HepG2 (cell line): Measurements from ENCODE around the gene TBC1D25. TPM values are rescaled to one million over a fixed set of nuclear protein-coding genes. Genes with fewer than 3 reads are reported as not detected.

ENCODE experiments used
- ATAC-seq: fragments of 200-7000 bp; cut with Tn5 transposase; 3 replicates; pipeline ENCODE4 v1.9.1; 2020; ENCODE audit warnings: mild to moderate bottlenecking, moderate library complexity
- BruUV-seq: library from RNA; stranded (reverse); fragments of 400-500 nt; replicated peaks from 2 replicates; lab custom pipeline; 2021; lab: Mats Ljungman, UMichigan
- CTCF ChIA-PET: fragments of 300-600 bp; formaldehyde crosslinking; extraction: SDS; loops from one replicate; lab custom pipeline; 2021; ENCODE audit warnings: low total read pairs, inconsistent platforms, low intra/inter-chr PET ratio; lab: Yijun Ruan, JAX
- POLR2A ChIA-PET: fragments of 350-600 bp; sonication (Branson Sonifier 250); formaldehyde crosslinking; loops from one replicate; lab custom pipeline; 2020; ENCODE audit warnings: antibody characterized with exemption, inconsistent platforms; lab: Yijun Ruan, JAX
- DNase-seq: peaks from one replicate; pipeline ENCODE4 v3.0.0-alpha.2; 2015; ENCODE audit warnings: low spot score
- FAIRE-seq: peaks from 3 replicates; lab custom pipeline; 2011; peaks lifted over from hg19 to GRCh38; lab: Jason Lieb, UNC
- H2AFZ ChIP-seq: one replicate; pipeline ENCODE4 v1.6.1; 2011; ENCODE audit warnings: low read length, inconsistent platforms
- H3K27ac ChIP-seq: fragments of 300-600 bp; 3 replicates; pipeline ENCODE4 v1.8.0; 2011; ENCODE audit warnings: mixed run types, mild to moderate bottlenecking, mixed read lengths, low read length, inconsistent platforms; ENCODE audit not compliant: insufficient read depth; ENCODE audit errors: extremely low read length
- H3K27me3 ChIP-seq, 2 experiments: fragments of 200-600 bp in 1 of 2; 2 replicates in 1 of 2; 3 replicates in 1 of 2; pipeline versions ENCODE4 v1.6.0 to v1.8.0; 2011; ENCODE audit warnings: low read length in 2 of 2, mild to moderate bottlenecking in 2 of 2, moderate library complexity in 2 of 2, inconsistent platforms in 1 of 2; ENCODE audit not compliant: insufficient read depth in 2 of 2, control insufficient read depth in 1 of 2
- H3K36me3 ChIP-seq, 2 experiments: fragments of 200-600 bp in 1 of 2; replicated peaks in 1 of 2; 2 replicates in 1 of 2; 3 replicates in 1 of 2; pipeline versions ENCODE4 v1.5.1 to v1.8.0; 2011; ENCODE audit warnings: low read length in 2 of 2, inconsistent platforms in 1 of 2; ENCODE audit not compliant: insufficient read depth in 2 of 2, control insufficient read depth in 1 of 2
- H3K4me1 ChIP-seq: 2 replicates; pipeline ENCODE4 v1.5.1; 2012; ENCODE audit warnings: low read length, inconsistent platforms; ENCODE audit not compliant: insufficient read depth
- H3K4me2 ChIP-seq: 2 replicates; pipeline ENCODE4 v1.6.0; 2011; ENCODE audit warnings: low read depth, low read length, inconsistent platforms
- H3K4me3 ChIP-seq, 3 experiments: fragments of 200-600 bp in 1 of 3; sonication (generic), shearing (Covaris generic) in 1 of 3; replicated peaks in 1 of 3; 2 replicates each; pipeline ENCODE4 v1.5.1; 2011 to 2016; ENCODE audit warnings: low read length in 3 of 3, inconsistent platforms in 2 of 3, low read depth in 2 of 3, mild to moderate bottlenecking in 2 of 3, control low read depth in 1 of 3, mixed read lengths in 1 of 3; ENCODE audit not compliant: insufficient read depth in 1 of 3
- H3K79me2 ChIP-seq: one replicate; pipeline ENCODE4 v1.6.1; 2011; ENCODE audit warnings: low read length, inconsistent platforms; ENCODE audit not compliant: insufficient read depth
- H3K9ac ChIP-seq: 2 replicates; pipeline ENCODE4 v1.6.0; 2011; ENCODE audit warnings: mild to moderate bottlenecking, low read depth, low read length, inconsistent platforms; ENCODE audit not compliant: insufficient read depth
- H3K9me3 ChIP-seq: 2 replicates; pipeline ENCODE4 v1.5.1; 2012; ENCODE audit warnings: mild to moderate bottlenecking, low read length
- H4K20me1 ChIP-seq: 2 replicates; pipeline ENCODE4 v1.6.0; 2011; ENCODE audit warnings: inconsistent platforms, mild to moderate bottlenecking, low read length, moderate library complexity; ENCODE audit not compliant: insufficient read depth
- CHD2 ChIP-seq: IDR thresholded peaks from 2 replicates; pipeline ENCODE4 v1.6.1; 2011; ENCODE audit warnings: low read depth, low read length, improper control_type of control experiment
- CSRNP1 ChIP-seq: sonication (generic); formaldehyde crosslinking; IDR thresholded peaks from 2 replicates; pipeline ENCODE4 v1.8.1; 2023; ENCODE audit warnings: mild to moderate bottlenecking, missing genetic modification reagents
- FLYWCH1 ChIP-seq: sonication (generic); formaldehyde crosslinking; IDR thresholded peaks from 2 replicates; pipeline ENCODE4 v1.8.1; 2023; ENCODE audit warnings: mild to moderate bottlenecking, missing genetic modification reagents
- KDM2A ChIP-seq: sonication (generic); formaldehyde crosslinking; IDR thresholded peaks from 2 replicates; pipeline ENCODE4 v1.4.0; 2020; ENCODE audit warnings: low read depth, missing genetic modification reagents, borderline replicate concordance
- POLR2A ChIP-seq, 2 experiments: IDR thresholded peaks; 2 replicates each; pipeline ENCODE4 v1.6.1; 2011; ENCODE audit warnings: low read depth in 2 of 2, low read length in 2 of 2, mild to moderate bottlenecking in 1 of 2, moderate library complexity in 1 of 2; ENCODE audit not compliant: insufficient read depth in 1 of 2
- RXRA ChIP-seq: sonication (generic); formaldehyde crosslinking; IDR thresholded peaks from 2 replicates; pipeline ENCODE4 v1.5.1; 2020; ENCODE audit warnings: missing genetic modification reagents
- SETDB1 ChIP-seq: sonication (generic); formaldehyde crosslinking; IDR thresholded peaks from 2 replicates; pipeline ENCODE4 v1.5.1; 2020; ENCODE audit warnings: missing genetic modification reagents, mild to moderate bottlenecking, borderline replicate concordance
- SMAD3 ChIP-seq: sonication (generic); formaldehyde crosslinking; IDR thresholded peaks from 2 replicates; pipeline ENCODE4 v1.4.0; 2020; ENCODE audit warnings: missing genetic modification reagents
- SOX5 ChIP-seq: IDR thresholded peaks from 2 replicates; pipeline ENCODE4 v1.6.1; 2016; ENCODE audit warnings: borderline replicate concordance
- ZBTB39 ChIP-seq: sonication (generic); formaldehyde crosslinking; IDR thresholded peaks from 2 replicates; pipeline ENCODE4 v1.5.0; 2020; ENCODE audit warnings: missing genetic modification reagents
- ZNF510 ChIP-seq: sonication (generic); formaldehyde crosslinking; IDR thresholded peaks from 2 replicates; pipeline ENCODE4 v1.4.0; 2020; ENCODE audit warnings: low read depth, mild to moderate bottlenecking, missing genetic modification reagents
- ZNF546 ChIP-seq: sonication (generic); formaldehyde crosslinking; conservative IDR thresholded peaks from 2 replicates; pipeline ENCODE4 v1.8.1; 2023; ENCODE audit warnings: mild to moderate bottlenecking, missing genetic modification reagents
- ZSCAN31 ChIP-seq: sonication (generic); formaldehyde crosslinking; IDR thresholded peaks from 2 replicates; pipeline ENCODE4 v1.5.0; 2020; ENCODE audit warnings: low read depth, mild to moderate bottlenecking, missing genetic modification reagents
- WGBS: methylation state at CpG from one replicate; pipeline ENCODE4 v1.1.6; 2017; ENCODE audit warnings: low lambda C conversion rate; 5-methylcytosine and 5-hydroxymethylcytosine counted together
- in situ Hi-C: cut with HindIII; loops from 2 replicates; pipeline ENCODE4 v1.10.0; 2017; ENCODE audit warnings: low pct_unique_long_range_greater_than_20kb; ENCODE audit not compliant: extremely low pct_ligation_motif_present
- intact Hi-C: fragments of 100-400 bp; cut with micrococcal nuclease; formaldehyde crosslinking; loops from one replicate; pipeline ENCODE4 v1.10.0; 2022; ENCODE audit not compliant: unreplicated experiment
- polyA plus RNA-seq, 8 experiments: library from polyadenylated mRNA; depleted of rRNA in 3 of 8; stranded (reverse) in 7 of 8; unstranded in 1 of 8; fragments of >200 nt; fragmentation: Illumina TruSeq in 4 of 8; extraction: Trizol in 4 of 8; gene quantifications; 2 replicates each; pipeline versions ENCODE4 v1.2.1 to v1.2.3, GENCODE V29; 2011 to 2016; ENCODE audit warnings: low read depth in 4 of 8, missing spikeins in 1 of 8, mixed read lengths in 1 of 8; ENCODE audit not compliant: insufficient read depth in 1 of 8
- total RNA-seq, 5 experiments: library from RNA; depleted of rRNA; stranded (reverse); fragments of >200 nt; fragmentation: Illumina TruSeq; extraction: Trizol; gene quantifications; 2 replicates each; pipeline ENCODE4 v1.2.3, GENCODE V29; 2016; ENCODE audit warnings: low read depth in 1 of 5
- TF ChIP-seq, protein P1 (sequence below): sonication (generic); formaldehyde crosslinking; conservative IDR thresholded peaks from 2 replicates; pipeline ENCODE4 v1.8.1; 2023; ENCODE audit warnings: missing genetic modification reagents
- TF ChIP-seq, protein P2 (sequence below): sonication (generic); formaldehyde crosslinking; IDR thresholded peaks from 2 replicates; pipeline ENCODE4 v1.4.0; 2020; ENCODE audit warnings: missing genetic modification reagents

Gene TBC1D25
- total and polyA plus RNA-seq, 2 of the 13 experiments (the other 11 are each of a cell fraction or from before 2014, with no cell fraction given) = 3.5 to 4.7 TPM

DNA sequence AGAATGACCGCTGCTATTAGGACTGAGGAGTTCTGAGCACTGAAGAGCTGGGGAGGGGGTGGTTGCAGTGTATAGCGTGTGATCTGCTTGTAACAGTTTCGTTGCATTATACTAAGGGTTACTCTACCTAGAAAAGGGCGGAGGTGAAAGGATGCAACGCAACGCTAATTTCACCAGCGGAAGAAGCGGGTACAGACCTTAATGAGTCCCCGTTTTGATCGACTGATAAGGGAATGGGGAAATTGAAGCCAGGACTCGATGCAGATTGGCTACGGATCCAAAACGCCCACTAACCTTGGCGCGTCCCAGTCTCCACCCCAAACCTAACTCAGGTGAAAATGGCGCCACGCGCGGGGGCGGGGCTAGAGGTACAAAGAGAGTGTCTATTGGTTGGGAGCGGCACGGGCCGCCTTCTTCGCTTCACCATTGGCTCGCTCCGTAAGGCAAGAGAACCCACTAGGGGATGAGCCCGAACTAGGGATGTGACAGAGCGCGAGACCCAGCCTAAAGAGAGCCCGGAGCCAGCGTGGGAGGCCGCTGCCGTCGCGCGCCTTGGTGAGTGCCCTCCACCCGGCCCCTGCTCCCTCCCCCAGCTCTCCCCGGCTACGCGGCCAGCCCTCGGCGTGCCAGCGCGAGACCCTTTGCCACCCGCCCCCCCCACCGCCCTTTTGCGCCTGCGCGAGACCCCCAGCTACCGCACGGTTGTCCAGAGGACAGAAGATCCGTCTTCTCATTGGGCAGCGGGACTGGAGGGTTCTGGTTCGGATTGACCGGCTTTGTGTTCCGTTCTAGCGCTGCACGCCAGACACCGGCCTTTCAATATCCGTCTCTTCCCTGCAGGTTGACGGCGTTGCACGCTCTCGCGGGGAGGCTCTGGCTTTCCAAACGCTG, 17.9 kb upstream of the TBC1D25 start, which contains the start of gene EBP (continued):
- TF ChIP-seq CSRNP1 (no peak), CHD2 (peak; percentile 28; the same call in 1 of the 2 replicates), KDM2A (CRISPR knock-in tag) (peak; percentile 42; the same call in 1 of the 2 replicates), POLR2A (IDR thresholded peaks at IDR 0.05; ENCODE audit: insufficient read depth in 1 of 2, low read depth in 2 of 2, low read length in 2 of 2) (peak; percentile 72 to 91)
- TF ChIP-seq, protein P1, sequence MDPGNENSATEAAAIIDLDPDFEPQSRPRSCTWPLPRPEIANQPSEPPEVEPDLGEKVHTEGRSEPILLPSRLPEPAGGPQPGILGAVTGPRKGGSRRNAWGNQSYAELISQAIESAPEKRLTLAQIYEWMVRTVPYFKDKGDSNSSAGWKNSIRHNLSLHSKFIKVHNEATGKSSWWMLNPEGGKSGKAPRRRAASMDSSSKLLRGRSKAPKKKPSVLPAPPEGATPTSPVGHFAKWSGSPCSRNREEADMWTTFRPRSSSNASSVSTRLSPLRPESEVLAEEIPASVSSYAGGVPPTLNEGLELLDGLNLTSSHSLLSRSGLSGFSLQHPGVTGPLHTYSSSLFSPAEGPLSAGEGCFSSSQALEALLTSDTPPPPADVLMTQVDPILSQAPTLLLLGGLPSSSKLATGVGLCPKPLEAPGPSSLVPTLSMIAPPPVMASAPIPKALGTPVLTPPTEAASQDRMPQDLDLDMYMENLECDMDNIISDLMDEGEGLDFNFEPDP (CRISPR knock-in tag) = no peak
- TF ChIP-seq, protein P2, sequence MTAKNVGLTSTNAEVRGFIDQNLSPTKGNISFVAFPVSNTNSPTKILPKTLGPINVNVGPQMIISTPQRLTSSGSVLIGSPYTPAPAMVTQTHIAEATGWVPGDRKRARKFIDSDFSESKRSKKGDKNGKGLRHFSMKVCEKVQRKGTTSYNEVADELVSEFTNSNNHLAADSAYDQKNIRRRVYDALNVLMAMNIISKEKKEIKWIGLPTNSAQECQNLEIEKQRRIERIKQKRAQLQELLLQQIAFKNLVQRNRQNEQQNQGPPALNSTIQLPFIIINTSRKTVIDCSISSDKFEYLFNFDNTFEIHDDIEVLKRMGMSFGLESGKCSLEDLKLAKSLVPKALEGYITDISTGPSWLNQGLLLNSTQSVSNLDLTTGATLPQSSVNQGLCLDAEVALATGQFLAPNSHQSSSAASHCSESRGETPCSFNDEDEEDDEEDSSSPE (CRISPR knock-in tag) = peak; percentile 89
- TF ChIP-seq, all 625 proteins: peak for 45

DNA sequence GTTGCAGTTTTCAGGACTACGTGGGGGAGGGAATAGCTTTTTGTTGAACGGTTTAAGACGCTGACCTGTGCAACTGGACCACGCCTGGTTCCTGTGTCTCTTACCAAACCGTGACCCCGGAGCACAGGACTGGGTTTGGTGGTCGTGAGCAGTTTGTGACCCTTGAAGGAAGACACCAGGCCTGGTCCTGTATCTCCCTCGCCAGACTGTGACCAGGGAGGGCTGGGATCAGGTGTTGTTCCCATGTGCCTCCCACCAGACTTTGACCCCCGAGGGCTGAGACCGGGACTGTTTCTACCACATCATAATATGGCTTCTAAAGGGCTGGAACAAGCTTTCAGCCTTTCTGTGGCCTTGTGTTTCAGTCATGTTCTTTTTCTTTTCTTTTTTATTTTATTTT, 17.2 kb upstream of the TBC1D25 start:
- FAIRE-seq (no peak), ATAC-seq (peak; percentile 71), DNase-seq (peak; percentile 43)
- 0% methylated on average over 2 of the region's 10 CpGs for WGBS
- no peaks in the 10 kb centered on the region for H3K9me3 ChIP-seq
- peak overlapping the region; percentile 54 to 77 (median 59) for H3K4me3 ChIP-seq
- H3K9ac ChIP-seq = peak overlapping the region; percentile 83
- H4K20me1 ChIP-seq = no peaks in the 10 kb centered on the region
- H3K4me2 ChIP-seq = peak overlapping the region; percentile 79
- in situ Hi-C loops (no loop called here), intact Hi-C loops (no loop called here)
- H3K79me2 ChIP-seq = peaks cover 17% of the 10 kb centered on the region
- peak overlapping the region; percentile 90 for H3K27ac ChIP-seq
- CTCF ChIA-PET = no interaction called here
- no TSS peak for BruUV-seq
- POLR2A ChIA-PET = interaction anchor here (0.9 to 2.0 kb wide), 9 partner anchors 9 to 52 kb away, joined by 3 to 25 read pairs (median 6); partner anchors contain the start of genes RBM3, SLC38A5 and TBC1D25
- peaks cover 30% of the 10 kb centered on the region for H3K4me1 ChIP-seq
- H3K36me3 ChIP-seq = peaks cover 0 to 6% of the 10 kb centered on the region in 2 experiments; a peak in 3 of 5 replicates
- no peak overlapping the region for H2AFZ ChIP-seq
- H3K27me3 ChIP-seq = no peaks in the 10 kb centered on the region
- no peak for TF ChIP-seq SOX5 (CRISPR knock-in tag)
- no peak for TF ChIP-seq ZNF510 (CRISPR knock-in tag)
- no peak for TF ChIP-seq SETDB1 (CRISPR knock-in tag)
- TF ChIP-seq ZBTB39 (CRISPR knock-in tag) = 0 out of 2 replicates have a peak, but pooled peaks have one; percentile 24
- TF ChIP-seq ZSCAN31 = no peak
- no peak for TF ChIP-seq RXRA
- no peak for TF ChIP-seq FLYWCH1 (CRISPR knock-in tag)
- no peak for TF ChIP-seq ZNF546
- no peak for TF ChIP-seq SMAD3 (CRISPR knock-in tag)
